Heart left ventricle (tissue), 16 donors: ENCODE measurements around the gene VAV1. TPM values are rescaled to one million over a fixed set of nuclear protein-coding genes. Genes with fewer than 3 reads are reported as not detected.

Source experiments
- ATAC-seq, 4 donors: fragments of 200-7000 bp; cut with Tn5 transposase; one replicate each; pipeline ENCODE4 v1.9.1; 2020 to 2022; ENCODE audit warnings: moderate library complexity in 4 of 4, mild to moderate bottlenecking in 3 of 4, moderate number of reproducible peaks in 1 of 4
- DNase-seq, 5 donors: peaks; one replicate each; pipeline ENCODE4 v3.0.0-alpha.2; 2020
- H3K27ac ChIP-seq, 12 donors: fragments of 200-600 bp; sonication (generic) in 4 of 12; one replicate each; pipeline versions ENCODE4 v1.5.0 to v1.8.0; 2016 to 2022; ENCODE audit warnings: mild to moderate bottlenecking in 2 of 12
- H3K27me3 ChIP-seq, 9 donors: fragments of 200-600 bp; sonication (generic) in 2 of 9; one replicate each; pipeline versions ENCODE4 v1.5.1 to v1.8.0; 2016 to 2022; ENCODE audit warnings: mild to moderate bottlenecking in 3 of 9
- H3K36me3 ChIP-seq, 9 donors: fragments of 200-600 bp; sonication (generic) in 2 of 9; one replicate each; pipeline versions ENCODE4 v1.5.0 to v1.8.0; 2018 to 2022; ENCODE audit warnings: mild to moderate bottlenecking in 2 of 9
- H3K4me1 ChIP-seq, 12 donors: fragments of 200-600 bp; sonication (generic) in 4 of 12; one replicate each; pipeline versions ENCODE4 v1.5.0 to v1.8.0; 2016 to 2022; ENCODE audit warnings: mild to moderate bottlenecking in 3 of 12
- H3K4me3 ChIP-seq, 12 donors: fragments of 200-600 bp; sonication (generic) in 4 of 12; one replicate each; pipeline versions ENCODE4 v1.5.0 to v1.8.0; 2017 to 2022; ENCODE audit warnings: mild to moderate bottlenecking in 9 of 12, moderate library complexity in 4 of 12
- H3K9me3 ChIP-seq, 12 donors: fragments of 200-600 bp; sonication (generic) in 4 of 12; one replicate each; pipeline versions ENCODE4 v1.5.0 to v1.8.0; 2016 to 2022; ENCODE audit warnings: mild to moderate bottlenecking in 1 of 12
- CTCF ChIP-seq, 12 donors: fragments of 200-600 bp; sonication (generic) in 4 of 12; IDR thresholded peaks; one replicate each; pipeline versions ENCODE4 v1.5.0 to v1.8.0; 2018 to 2022; ENCODE audit warnings: antibody characterized with exemption in 12 of 12, mild to moderate bottlenecking in 5 of 12
- POLR2A ChIP-seq, 2 donors: fragments of 450-650 bp; IDR thresholded peaks; one replicate each; pipeline ENCODE4 v1.6.1; 2017; ENCODE audit warnings: antibody characterized with exemption in 2 of 2, mild to moderate bottlenecking in 2 of 2, moderate library complexity in 2 of 2
- WGBS, 4 donors: extraction: QIAGEN DNeasy Blood & Tissue Kit in 2 of 4; methylation state at CpG; one replicate each; pipeline versions ENCODE4 v1.1.5 to v1.1.7; 2013 to 2018; 5-methylcytosine and 5-hydroxymethylcytosine counted together
- intact Hi-C, 10 donors: fragments of 100-400 bp; cut with DNase I; formaldehyde crosslinking; loops; one replicate each; pipeline versions ENCODE4 v1.11.1 to v1.14.2; 2022
- polyA plus RNA-seq, 2 donors: library from polyadenylated mRNA; stranded (reverse); fragments of 200-250 nt; gene quantifications; one replicate each; pipeline ENCODE4 v1.2.3, GENCODE V29; 2013
- total RNA-seq, 9 donors: library from RNA; depleted of rRNA in 2 of 9; stranded (reverse); fragments of >200 nt in 2 of 9; fragmentation: NEBNext Ultra II Directional in 3 of 9; extraction: Animal tissue kit (Norgen Biotek cat#: 25700) in 3 of 9; gene quantifications; one replicate each; pipeline versions ENCODE4 v1.1.0 to v1.2.4, GENCODE V29; 2016 to 2023
- donor health status: ischemic (EF 13 %, LVEDD 7.1; RV severe dilation, severe dysfunction).
- donor health status: healthy with polysubstance abuse.
- donor health status: DM: no; HTN: yes; CAD: no.
- donor health status: DM: no; HTN: no; CAD: no.
- donor health status: ischemic (EF 25% LVEDD 6.9; RV normal size, moderate dysfunction).
- donor health status: ischemic (EF 25% LVEDD 5.7; RV mildly dilated, moderate dysfunction).
- donor health status: healthy.
- donor health status: DM: yes; HTN: yes; CAD: no.
- donor health status: ischemic (EF 35%, LVEDD 5.7; RV mildly dilated, moderate dysfunction).
- donor health status: nonischemic (EF 11% LVEDD 7.7; RV severe dilation, severe dysfunction).
- donor health status: DM: yes; HTN: yes; CAD: no.
- donor health status: PGD.
- donor health status: ischemic (EF 29% LVEDD 5.4; RV normal size, mild dysfunction).
- donor health status: nonischemic (EF 23%, LVEDD 6.1; RV moderate dilation, normal function).

Gene VAV1
- total and polyA plus RNA-seq, 11 donors, result 0.69 to 25.6 (median 1.2) TPM

GRCh38 chr19:6825076-6825774, 52.7 kb downstream of the VAV1 start:
- intact Hi-C loops, result no loop called here
- DNase-seq (no peak), ATAC-seq (no peak)
- Histone ChIP-seq H3K27me3 (peaks cover 0 to 6% (median 0%) of the 10 kb centered on the region in 9 donors), H3K4me1 (no peaks in the 10 kb centered on the region), H3K27ac (no peak overlapping the region), H3K36me3 (peaks cover 0 to 81% (median 0%) of the 10 kb centered on the region in 9 donors), H3K9me3 (peaks cover 0 to 16% (median 6%) of the 10 kb centered on the region in 12 donors), H3K4me3 (no peak overlapping the region)
- WGBS, 4 donors, result 64 to 76% (median 67%) methylated on average over 8 to 12 of the region's 12 CpGs
- TF ChIP-seq POLR2A (IDR thresholded peaks at IDR 0.05) (no peak), CTCF (IDR thresholded peaks at IDR 0.05) (no peak)

DNA sequence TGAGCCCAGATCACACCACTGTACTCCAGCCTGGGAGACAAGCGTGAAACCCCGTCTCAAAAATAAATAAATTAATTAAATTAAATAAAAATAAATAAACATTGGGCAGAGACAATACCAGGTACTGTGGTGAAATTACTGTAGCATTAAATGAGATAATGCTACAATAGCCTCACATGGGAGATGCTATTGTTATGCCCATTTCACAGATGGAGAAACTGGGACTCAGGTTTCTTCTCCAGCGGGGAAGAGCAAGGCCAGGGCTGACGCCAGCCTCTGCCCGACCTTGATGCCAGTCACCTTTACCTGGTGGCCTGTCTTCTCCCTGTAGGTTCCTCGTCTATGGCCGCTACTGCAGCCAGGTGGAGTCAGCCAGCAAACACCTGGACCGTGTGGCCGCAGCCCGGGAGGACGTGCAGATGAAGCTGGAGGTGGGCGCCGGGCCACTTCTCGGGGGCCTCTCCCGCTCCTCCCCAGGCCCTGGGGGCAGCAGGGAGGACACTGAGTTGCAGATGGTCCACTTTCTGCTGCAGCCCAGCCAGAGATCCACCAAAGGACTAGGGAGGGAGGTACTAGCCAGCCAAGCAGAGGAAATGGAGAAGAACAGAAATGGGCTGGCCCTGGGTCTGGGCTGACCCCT, 53.9 kb downstream of the VAV1 start:
- WGBS, 4 donors, result 81 to 90% (median 85%) methylated on average over 13 to 15 of the region's 15 CpGs
- H3K27ac ChIP-seq, result no peak overlapping the region
- intact Hi-C loops, result no loop called here
- ATAC-seq, result no peak
- H3K27me3 ChIP-seq, result peaks cover 0 to 6% (median 0%) of the 10 kb centered on the region in 9 donors
- no peak for DNase-seq
- no peak for TF ChIP-seq CTCF (IDR thresholded peaks at IDR 0.05)
- no peak for TF ChIP-seq POLR2A (IDR thresholded peaks at IDR 0.05)
- no peak overlapping the region for H3K4me3 ChIP-seq
- peaks cover 0 to 76% (median 0%) of the 10 kb centered on the region in 9 donors for H3K36me3 ChIP-seq
- H3K4me1 ChIP-seq, result peaks cover 0 to 2% (median 0%) of the 10 kb centered on the region in 12 donors
- peaks cover 0 to 6% (median 0%) of the 10 kb centered on the region in 12 donors for H3K9me3 ChIP-seq

GRCh38 chr19:6828306-6828697, 55.8 kb downstream of the VAV1 start:
- ATAC-seq (no peak), DNase-seq (no peak)
- TF ChIP-seq CTCF (IDR thresholded peaks at IDR 0.05) (no peak), POLR2A (IDR thresholded peaks at IDR 0.05) (no peak)
- 39 to 53% (median 52%) methylated on average over 11 to 14 of the region's 14 CpGs for WGBS, 4 donors
- Histone ChIP-seq H3K9me3 (peaks cover 0 to 6% (median 0%) of the 10 kb centered on the region in 12 donors), H3K27ac (no peak overlapping the region), H3K4me1 (peaks cover 0 to 4% (median 0%) of the 10 kb centered on the region in 12 donors), H3K4me3 (no peak overlapping the region), H3K36me3 (peaks cover 0 to 77% (median 0%) of the 10 kb centered on the region in 9 donors), H3K27me3 (peaks cover 0 to 6% (median 0%) of the 10 kb centered on the region in 9 donors)
- intact Hi-C loops, result no loop called here
